NB4 (cell line): ENCODE results near the gene FNBP1L.

Experiments
- POLR2A ChIP-seq: IDR thresholded peaks from 2 replicates; pipeline ENCODE4 v1.6.1; 2011; ENCODE audit warnings: mild to moderate bottlenecking; ENCODE audit not compliant: insufficient read length; ENCODE audit errors: extremely low read depth
- TF ChIP-seq, protein P1 (sequence below): IDR thresholded peaks from one replicate; pipeline ENCODE4 v1.5.1; 2012; ENCODE audit warnings: low read depth, low read length

GRCh38 chr1:93598861-93599439 lies 151.0 kb downstream of the FNBP1L start:
- no peak for TF ChIP-seq POLR2A
- TF ChIP-seq, protein P1, sequence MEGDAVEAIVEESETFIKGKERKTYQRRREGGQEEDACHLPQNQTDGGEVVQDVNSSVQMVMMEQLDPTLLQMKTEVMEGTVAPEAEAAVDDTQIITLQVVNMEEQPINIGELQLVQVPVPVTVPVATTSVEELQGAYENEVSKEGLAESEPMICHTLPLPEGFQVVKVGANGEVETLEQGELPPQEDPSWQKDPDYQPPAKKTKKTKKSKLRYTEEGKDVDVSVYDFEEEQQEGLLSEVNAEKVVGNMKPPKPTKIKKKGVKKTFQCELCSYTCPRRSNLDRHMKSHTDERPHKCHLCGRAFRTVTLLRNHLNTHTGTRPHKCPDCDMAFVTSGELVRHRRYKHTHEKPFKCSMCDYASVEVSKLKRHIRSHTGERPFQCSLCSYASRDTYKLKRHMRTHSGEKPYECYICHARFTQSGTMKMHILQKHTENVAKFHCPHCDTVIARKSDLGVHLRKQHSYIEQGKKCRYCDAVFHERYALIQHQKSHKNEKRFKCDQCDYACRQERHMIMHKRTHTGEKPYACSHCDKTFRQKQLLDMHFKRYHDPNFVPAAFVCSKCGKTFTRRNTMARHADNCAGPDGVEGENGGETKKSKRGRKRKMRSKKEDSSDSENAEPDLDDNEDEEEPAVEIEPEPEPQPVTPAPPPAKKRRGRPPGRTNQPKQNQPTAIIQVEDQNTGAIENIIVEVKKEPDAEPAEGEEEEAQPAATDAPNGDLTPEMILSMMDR = no peak
